HCT116 (cell line): ENCODE results near the gene MAP3K6.

Experiments used
- EZH2 ChIP-seq: fragments of 200-600 bp; sonication (generic); IDR thresholded peaks from 2 replicates; pipeline ENCODE4 v1.6.1; 2017; ENCODE audit warnings: antibody characterized with exemption, mixed run types
- YY1 ChIP-seq: IDR thresholded peaks from 2 replicates; pipeline ENCODE4 v1.6.1; 2011; ENCODE audit warnings: low read length, low read depth, moderate library complexity, mild to moderate bottlenecking; ENCODE audit not compliant: insufficient replicate concordance; ENCODE audit errors: extremely low read depth

DNA sequence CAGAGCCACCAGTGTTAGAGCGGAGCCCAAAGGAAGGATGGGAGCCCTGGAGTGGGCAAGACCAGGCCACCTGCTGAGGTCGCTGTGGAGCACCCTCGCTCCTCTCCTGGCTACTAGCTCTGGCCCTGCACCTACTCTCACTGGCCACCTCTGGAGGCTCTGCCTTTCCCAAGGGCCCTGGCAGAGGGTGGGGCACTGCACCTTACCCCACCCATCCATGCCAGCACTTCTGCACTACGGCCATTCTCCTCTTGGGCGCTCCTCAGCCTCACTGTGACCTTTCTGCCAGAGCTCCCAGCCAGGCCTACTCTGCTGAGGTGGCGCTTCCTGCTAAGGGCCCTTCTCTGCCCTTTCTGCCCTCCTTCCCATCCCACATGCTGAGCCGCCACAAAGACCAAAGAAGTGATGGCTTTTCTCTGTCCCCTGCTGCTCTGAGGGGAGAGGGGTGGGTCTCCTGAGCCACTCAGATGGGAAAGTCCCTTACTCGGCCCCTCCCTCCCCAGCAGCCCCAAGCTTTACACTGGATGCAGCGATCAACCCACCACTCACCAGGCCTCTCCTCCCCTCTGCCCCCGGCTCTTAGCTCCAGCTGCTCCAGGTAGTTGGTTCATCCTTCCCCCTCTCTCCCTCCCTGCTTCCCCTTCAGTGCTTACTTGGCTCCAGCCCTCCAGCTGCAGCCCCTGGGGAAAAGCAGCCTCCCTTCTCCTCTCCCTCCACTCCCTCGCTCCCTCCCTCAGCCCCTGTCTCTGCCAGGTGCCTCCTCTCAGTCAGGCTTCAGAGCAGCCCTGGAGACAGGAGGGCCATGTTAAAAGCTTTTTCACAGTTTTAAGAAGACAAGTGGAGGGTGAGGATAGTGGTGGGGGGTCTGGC, 59.6 kb downstream of the MAP3K6 start:
- TF ChIP-seq YY1 (no peak), EZH2 (no peak)
